Activated CD4-positive, alpha-beta T cell treated with anti-CD3 and anti-CD28 coated beads for 36 hours (primary cell): Measurements from ENCODE around the gene DNAH17. TPM values are rescaled to one million over a fixed set of nuclear protein-coding genes. Genes with fewer than 3 reads are reported as not detected.
A peak's percentile ranks its signal among the peaks of the same experiment; 100 is the strongest.

ENCODE experiments used
- ATAC-seq: fragments of 200-7000 bp; cut with Tn5 transposase; one replicate; pipeline ENCODE4 v1.10.0; 2021; ENCODE audit warnings: mild to moderate bottlenecking, moderate library complexity
- CTCF ChIA-PET: fragments of 350-600 bp; sonication (Branson Sonifier 250); formaldehyde crosslinking; loops from one replicate; lab custom pipeline; 2021; ENCODE audit warnings: antibody characterized with exemption; lab: Charles Lee
- POLR2A ChIA-PET: fragments of 350-600 bp; sonication (Branson Sonifier 250); formaldehyde crosslinking; loops from one replicate; lab custom pipeline; 2021; ENCODE audit warnings: antibody characterized with exemption, inconsistent platforms; lab: Charles Lee
- DNase-seq: peaks from one replicate; pipeline ENCODE4 v3.0.0-alpha.2; 2020
- H3K27ac Mint-ChIP-seq: one replicate; pipeline ENCODE4 v1.8.0; 2021; ENCODE audit warnings: mixed read lengths
- H3K27me3 Mint-ChIP-seq: one replicate; pipeline ENCODE4 v1.8.0; 2021; ENCODE audit warnings: mixed read lengths
- H3K36me3 Mint-ChIP-seq: one replicate; pipeline ENCODE4 v1.8.0; 2021; ENCODE audit warnings: low read depth, mixed read lengths
- H3K4me1 Mint-ChIP-seq: one replicate; pipeline ENCODE4 v1.8.0; 2021; ENCODE audit warnings: mixed read lengths
- H3K4me3 Mint-ChIP-seq: one replicate; pipeline ENCODE4 v1.8.0; 2021; ENCODE audit warnings: mild to moderate bottlenecking, moderate library complexity, mixed read lengths
- H3K9me3 Mint-ChIP-seq: one replicate; pipeline ENCODE4 v1.8.0; 2021; ENCODE audit warnings: low read depth, mixed read lengths
- intact Hi-C, 2 experiments: fragments of 100-400 bp; cut with DNase I in 1 of 2; cut with micrococcal nuclease in 1 of 2; formaldehyde crosslinking; loops; one replicate each; pipeline versions ENCODE4 v1.14.2 to v1.15.1; 2022 to 2024; cut with DNase I, micrococcal nuclease
- total RNA-seq, 2 experiments: library from RNA; stranded (reverse); gene quantifications; one replicate each; pipeline ENCODE4 v1.2.3, GENCODE V29; 2021

The DNAH17 gene
- total RNA-seq, 2 experiments from 2014 or later: 0.12 to 0.14 TPM

- ChIA-PET POLR2A (no interaction called here), CTCF (interaction anchor here (1.1 to 1.4 kb wide), 2 partner anchors 11 to 19 kb away, joined by 3 to 4 read pairs; no protein-coding TSS in a partner anchor)
- H3K9me3 Mint-ChIP-seq: no peaks in the 10 kb centered on the region
- H3K36me3 Mint-ChIP-seq: no peaks in the 10 kb centered on the region
- H3K27me3 Mint-ChIP-seq: no peaks in the 10 kb centered on the region
- intact Hi-C loops: no loop called here
- H3K4me3 Mint-ChIP-seq: no peak overlapping the region
- DNase-seq: no peak
- no peaks in the 10 kb centered on the region for H3K4me1 Mint-ChIP-seq
- no peak for ATAC-seq
- H3K27ac Mint-ChIP-seq: no peak overlapping the region
These were observed 50.8 kb downstream of the DNAH17 start for GRCh38 chr17:78526231-78527025.

- DNase-seq (no peak), ATAC-seq (no peak)
- intact Hi-C loops: no loop called here
- Mint-ChIP-seq H3K27me3 (no peaks in the 10 kb centered on the region), H3K9me3 (no peaks in the 10 kb centered on the region), H3K4me1 (no peaks in the 10 kb centered on the region), H3K27ac (no peak overlapping the region), H3K36me3 (no peaks in the 10 kb centered on the region), H3K4me3 (no peak overlapping the region)
- POLR2A ChIA-PET: no interaction called here
- CTCF ChIA-PET: interaction anchor here (1.4 kb wide), 1 partner anchor 20 kb away, joined by 3 read pairs; no protein-coding TSS in a partner anchor
These were observed 51.6 kb downstream of the DNAH17 start for GRCh38 chr17:78525511-78526160.

- Mint-ChIP-seq H3K9me3 (no peaks in the 10 kb centered on the region), H3K36me3 (no peaks in the 10 kb centered on the region), H3K27me3 (no peaks in the 10 kb centered on the region), H3K4me3 (no peak overlapping the region), H3K27ac (no peak overlapping the region), H3K4me1 (no peaks in the 10 kb centered on the region)
- CTCF ChIA-PET: no interaction called here
- ATAC-seq (no peak), DNase-seq (no peak)
- intact Hi-C loops: no loop called here
- POLR2A ChIA-PET: no interaction called here
These were observed 52.2 kb downstream of the DNAH17 start for GRCh38 chr17:78524870-78525510.

GRCh38 chr17:78523934-78524655 lies 53.1 kb downstream of the DNAH17 start:
- POLR2A ChIA-PET: no interaction called here
- CTCF ChIA-PET: interaction anchor here (0.6 kb wide), 1 partner anchor 73 kb away, joined by 3 read pairs; no protein-coding TSS in a partner anchor
- ATAC-seq (no peak), DNase-seq (no peak)
- Mint-ChIP-seq H3K9me3 (no peaks in the 10 kb centered on the region), H3K4me3 (no peak overlapping the region), H3K4me1 (no peaks in the 10 kb centered on the region), H3K27me3 (no peaks in the 10 kb centered on the region), H3K36me3 (no peaks in the 10 kb centered on the region), H3K27ac (no peak overlapping the region)
- intact Hi-C loops: no loop called here

- ChIA-PET CTCF (interaction anchor here (0.6 kb wide), 1 partner anchor 79 kb away, joined by 3 read pairs; no protein-coding TSS in a partner anchor), POLR2A (no interaction called here)
- DNase-seq (no peak), ATAC-seq (no peak)
- Mint-ChIP-seq H3K27me3 (no peaks in the 10 kb centered on the region), H3K4me1 (no peaks in the 10 kb centered on the region), H3K4me3 (no peak overlapping the region), H3K27ac (no peak overlapping the region), H3K36me3 (no peaks in the 10 kb centered on the region), H3K9me3 (no peaks in the 10 kb centered on the region)
- intact Hi-C loops: no loop called here
These were observed 55.0 kb downstream of the DNAH17 start for GRCh38 chr17:78522031-78522809.

- DNase-seq (no peak), ATAC-seq (no peak)
- POLR2A ChIA-PET: no interaction called here
- CTCF ChIA-PET: no interaction called here
- Mint-ChIP-seq H3K4me3 (no peak overlapping the region), H3K36me3 (no peaks in the 10 kb centered on the region), H3K9me3 (no peaks in the 10 kb centered on the region), H3K27me3 (no peaks in the 10 kb centered on the region), H3K27ac (peak overlapping the region; percentile 43), H3K4me1 (no peaks in the 10 kb centered on the region)
- intact Hi-C loops: no loop called here
These were observed 59.8 kb downstream of the DNAH17 start for GRCh38 chr17:78517421-78517820.

- Mint-ChIP-seq H3K4me1 (no peaks in the 10 kb centered on the region), H3K9me3 (no peaks in the 10 kb centered on the region), H3K36me3 (no peaks in the 10 kb centered on the region), H3K27me3 (no peaks in the 10 kb centered on the region), H3K27ac (no peak overlapping the region), H3K4me3 (no peak overlapping the region)
- intact Hi-C loops: no loop called here
- CTCF ChIA-PET: interaction anchor here (1.0 kb wide), 1 partner anchor 56 kb away, joined by 3 read pairs; no protein-coding TSS in a partner anchor
- no peak for ATAC-seq
- POLR2A ChIA-PET: no interaction called here
- DNase-seq: no peak
These were observed 61.7 kb downstream of the DNAH17 start for GRCh38 chr17:78515480-78515879.

GRCh38 chr17:78514521-78514920 lies 62.7 kb downstream of the DNAH17 start:
- Mint-ChIP-seq H3K36me3 (no peaks in the 10 kb centered on the region), H3K27me3 (no peaks in the 10 kb centered on the region), H3K27ac (no peak overlapping the region), H3K4me1 (no peaks in the 10 kb centered on the region), H3K4me3 (no peak overlapping the region), H3K9me3 (no peaks in the 10 kb centered on the region)
- CTCF ChIA-PET: no interaction called here
- DNase-seq (no peak), ATAC-seq (no peak)
- intact Hi-C loops: no loop called here
- POLR2A ChIA-PET: no interaction called here

- DNase-seq (no peak), ATAC-seq (no peak)
- Mint-ChIP-seq H3K4me3 (no peak overlapping the region), H3K27ac (no peak overlapping the region), H3K36me3 (no peaks in the 10 kb centered on the region), H3K9me3 (no peaks in the 10 kb centered on the region), H3K4me1 (no peaks in the 10 kb centered on the region), H3K27me3 (no peaks in the 10 kb centered on the region)
- intact Hi-C loops: no loop called here
- CTCF ChIA-PET: interaction anchor here (0.6 to 1.1 kb wide), 2 partner anchors 16 to 235 kb away, joined by 3 to 6 read pairs; no protein-coding TSS in a partner anchor
- POLR2A ChIA-PET: no interaction called here
These were observed 64.2 kb downstream of the DNAH17 start for GRCh38 chr17:78512976-78513375.

- Mint-ChIP-seq H3K27me3 (no peaks in the 10 kb centered on the region), H3K9me3 (no peaks in the 10 kb centered on the region), H3K36me3 (no peaks in the 10 kb centered on the region), H3K4me3 (no peak overlapping the region), H3K27ac (no peak overlapping the region), H3K4me1 (no peaks in the 10 kb centered on the region)
- no peak for ATAC-seq
- ChIA-PET CTCF (no interaction called here), POLR2A (no interaction called here)
- intact Hi-C loops: no loop called here
- DNase-seq: no peak
These were observed 66.8 kb downstream of the DNAH17 start for GRCh38 chr17:78510141-78511075.
